Hair follicle dermal papilla cell (primary cell): ENCODE measurements around the gene NPIPA2. TPM values are rescaled to one million over a fixed set of nuclear protein-coding genes. Genes with fewer than 3 reads are reported as not detected.

ENCODE experiments used
- total RNA-seq: library from RNA; depleted of rRNA; stranded (reverse); fragments of >200 nt; gene quantifications from 2 replicates; pipeline ENCODE4 v1.2.3, GENCODE V29; 2012

The NPIPA2 gene
- total RNA-seq: 0.24 and 0.32 TPM in 2 replicates

GRCh38 chr16:14742273-14743128 is at the start of gene NPIPA2:
NPIPA2 (plus strand) TSS chr16:14742533; CDS start chr16:14748066, 5,533 bp downstream.

GRCh38 chr16:14694129-14694528 is 48.2 kb upstream of the NPIPA2 start, which contains the start of gene PLA2G10:
PLA2G10 (minus strand) TSS chr16:14694308; CDS start chr16:14694229, 79 bp downstream.

GRCh38 chr16:14703156-14704011 is 38.9 kb upstream of the NPIPA2 start, which contains the start of gene NPIPA3:
NPIPA3 (plus strand) TSS chr16:14703411; CDS start chr16:14708944, 5,533 bp downstream.

Other genes with a start within 250 kb of the NPIPA2 start
- 27.3 and 28.4 TPM in 2 replicates for gene PARN, start 112.3 kb upstream of the NPIPA2 start, total RNA-seq
- 74.1 and 78.9 TPM in 2 replicates for gene BFAR, start 109.6 kb upstream of the NPIPA2 start, total RNA-seq
- not detected in 2 replicates for gene PLA2G10, start 48.2 kb upstream of the NPIPA2 start, total RNA-seq
- 0.24 TPM in 1 of 2 replicates, not detected in the other for gene NPIPA3, start 39.1 kb upstream of the NPIPA2 start, total RNA-seq
- gene NOMO1, start 91.2 kb downstream of the NPIPA2 start, total RNA-seq: 86.5 and 93.6 TPM in 2 replicates
- 39.6 and 51.0 TPM in 2 replicates for gene NPIPA1, start 194.9 kb downstream of the NPIPA2 start, total RNA-seq
- 102 and 118 TPM in 2 replicates for gene PDXDC1, start 232.5 kb downstream of the NPIPA2 start, total RNA-seq